Type B pancreatic cell (in vitro differentiated cells): ENCODE measurements around the gene MRPS7. TPM values are rescaled to one million over a fixed set of nuclear protein-coding genes. Genes with fewer than 3 reads are reported as not detected.

ENCODE experiments used
- DNase-seq: peaks from one replicate; pipeline ENCODE4 v3.0.0; 2021; ENCODE audit warnings: mixed read lengths; ENCODE audit not compliant: unreplicated experiment; ENCODE audit errors: extremely low spot score
- H3K27ac Mint-ChIP-seq: 2 replicates; pipeline ENCODE4 v1.8.0; 2021; ENCODE audit warnings: mild to moderate bottlenecking, mixed read lengths
- H3K27me3 Mint-ChIP-seq: 2 replicates; pipeline ENCODE4 v1.8.0; 2021; ENCODE audit warnings: mixed read lengths
- H3K36me3 Mint-ChIP-seq: 2 replicates; pipeline ENCODE4 v1.8.0; 2021; ENCODE audit warnings: mixed read lengths
- H3K4me1 Mint-ChIP-seq: one replicate; pipeline ENCODE4 v1.8.0; 2021; ENCODE audit warnings: mixed read lengths; ENCODE audit not compliant: unreplicated experiment
- H3K4me3 Mint-ChIP-seq: 2 replicates; pipeline ENCODE4 v1.8.0; 2021; ENCODE audit warnings: mild to moderate bottlenecking, mixed read lengths
- H3K9me3 Mint-ChIP-seq: 2 replicates; pipeline ENCODE4 v1.8.0; 2021; ENCODE audit warnings: mixed read lengths
- total RNA-seq: library from RNA; stranded (reverse); gene quantifications from 2 replicates; pipeline ENCODE4 v1.2.1, GENCODE V29; 2021; ENCODE audit warnings: low replicate concordance
- TF ChIP-seq, protein P1 (sequence below): fragments of 200-600 bp; sonication (generic); conservative IDR thresholded peaks from 2 replicates; pipeline ENCODE4 v1.5.0; 2021; ENCODE audit warnings: antibody characterized with exemption, mild to moderate bottlenecking

The MRPS7 gene
- total RNA-seq, 1 donor from 2014 or later = 70.9 TPM

DNA sequence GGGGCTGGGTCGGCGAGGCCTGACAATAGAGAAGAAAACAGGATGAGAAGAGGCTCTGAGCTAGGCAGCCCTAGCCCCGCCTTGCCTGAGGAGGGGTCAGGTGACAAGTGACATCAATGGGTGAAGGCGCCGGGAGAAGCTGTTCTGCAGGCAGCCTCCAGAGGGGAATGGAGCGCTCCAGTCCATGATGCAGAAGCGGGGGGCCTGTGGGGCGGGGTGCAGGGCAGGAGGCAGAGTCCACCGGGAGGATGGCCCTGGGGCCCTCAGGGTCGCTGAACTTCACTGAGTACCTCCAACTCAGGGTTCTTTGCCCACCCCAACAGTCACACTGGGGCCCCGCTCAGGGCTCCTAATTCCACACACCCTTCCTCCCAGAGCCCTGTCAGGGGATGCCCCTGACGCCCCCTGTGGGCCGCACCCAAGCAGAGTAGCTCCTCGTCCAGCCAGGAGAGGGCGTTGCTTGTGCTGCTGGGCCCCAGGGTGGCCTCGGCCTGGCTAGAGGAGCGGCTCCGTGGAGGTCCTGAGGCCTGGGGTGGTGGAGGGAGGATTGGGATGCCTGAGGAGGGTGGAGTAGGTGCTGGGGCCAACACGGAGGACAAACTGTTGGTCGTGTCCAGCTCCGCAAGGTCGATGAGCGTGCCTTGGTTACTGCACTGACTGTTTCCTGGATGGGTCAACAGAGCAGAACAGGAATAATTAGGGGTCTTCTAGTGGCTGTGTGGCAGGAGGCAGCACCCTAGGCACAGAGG is 21.1 kb upstream of the MRPS7 start:
- Mint-ChIP-seq H3K36me3 (peaks cover 9% of the 10 kb centered on the region), H3K4me1 (peaks cover 5% of the 10 kb centered on the region), H3K4me3 (no peak overlapping the region), H3K27me3 (no peaks in the 10 kb centered on the region), H3K9me3 (no peaks in the 10 kb centered on the region), H3K27ac (peak overlapping the region; percentile 70)
- no peak for DNase-seq
- TF ChIP-seq, protein P1, sequence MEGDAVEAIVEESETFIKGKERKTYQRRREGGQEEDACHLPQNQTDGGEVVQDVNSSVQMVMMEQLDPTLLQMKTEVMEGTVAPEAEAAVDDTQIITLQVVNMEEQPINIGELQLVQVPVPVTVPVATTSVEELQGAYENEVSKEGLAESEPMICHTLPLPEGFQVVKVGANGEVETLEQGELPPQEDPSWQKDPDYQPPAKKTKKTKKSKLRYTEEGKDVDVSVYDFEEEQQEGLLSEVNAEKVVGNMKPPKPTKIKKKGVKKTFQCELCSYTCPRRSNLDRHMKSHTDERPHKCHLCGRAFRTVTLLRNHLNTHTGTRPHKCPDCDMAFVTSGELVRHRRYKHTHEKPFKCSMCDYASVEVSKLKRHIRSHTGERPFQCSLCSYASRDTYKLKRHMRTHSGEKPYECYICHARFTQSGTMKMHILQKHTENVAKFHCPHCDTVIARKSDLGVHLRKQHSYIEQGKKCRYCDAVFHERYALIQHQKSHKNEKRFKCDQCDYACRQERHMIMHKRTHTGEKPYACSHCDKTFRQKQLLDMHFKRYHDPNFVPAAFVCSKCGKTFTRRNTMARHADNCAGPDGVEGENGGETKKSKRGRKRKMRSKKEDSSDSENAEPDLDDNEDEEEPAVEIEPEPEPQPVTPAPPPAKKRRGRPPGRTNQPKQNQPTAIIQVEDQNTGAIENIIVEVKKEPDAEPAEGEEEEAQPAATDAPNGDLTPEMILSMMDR = peak; percentile 72

DNA sequence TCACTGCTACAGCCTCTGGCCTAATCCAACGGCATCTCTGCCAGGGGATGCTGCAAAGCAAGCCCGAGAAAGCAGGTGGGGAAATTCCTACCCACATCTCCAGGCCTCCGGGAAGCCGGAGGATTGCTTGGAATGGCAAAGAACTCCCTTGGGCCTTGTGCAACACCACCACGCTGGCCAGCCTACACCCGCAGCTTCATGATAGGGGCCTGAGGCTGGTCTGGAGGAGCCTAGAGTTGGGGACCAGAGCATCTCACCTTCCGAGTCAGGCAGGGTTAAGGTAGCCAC is 20.6 kb upstream of the MRPS7 start:
- H3K27ac Mint-ChIP-seq = no peak overlapping the region
- H3K36me3 Mint-ChIP-seq = peaks cover 9% of the 10 kb centered on the region

DNA sequence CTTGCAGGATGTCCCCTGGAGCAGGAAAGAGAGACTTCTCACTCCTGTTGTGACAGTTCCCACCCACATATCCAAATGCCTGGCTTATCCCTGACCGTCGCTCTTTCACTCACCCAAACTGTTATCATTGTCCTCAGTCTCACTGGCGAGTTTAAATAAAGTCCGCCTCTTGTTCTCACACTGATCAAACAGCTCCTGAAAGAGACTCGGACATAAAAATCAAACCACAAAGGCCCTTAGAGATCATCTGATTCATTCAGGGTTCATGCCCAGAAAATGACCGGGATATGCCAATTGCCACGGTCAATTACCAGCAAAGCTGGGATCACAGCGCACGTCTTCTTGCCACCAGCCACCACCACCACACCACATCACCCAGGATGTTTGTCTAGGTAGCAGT is 20.2 kb upstream of the MRPS7 start:
- no peaks in the 10 kb centered on the region for H3K9me3 Mint-ChIP-seq
- TF ChIP-seq, protein P1 = no peak
- DNase-seq = no peak
- H3K4me1 Mint-ChIP-seq = peaks cover 5% of the 10 kb centered on the region
- peaks cover 9% of the 10 kb centered on the region for H3K36me3 Mint-ChIP-seq
- no peaks in the 10 kb centered on the region for H3K27me3 Mint-ChIP-seq
- H3K27ac Mint-ChIP-seq = peak overlapping the region; percentile 47
- no peak overlapping the region for H3K4me3 Mint-ChIP-seq

More for the DNA sequence above, 20.6 kb upstream of the MRPS7 start:
- H3K9me3 Mint-ChIP-seq = no peaks in the 10 kb centered on the region
- H3K27me3 Mint-ChIP-seq = no peaks in the 10 kb centered on the region
- peaks cover 5% of the 10 kb centered on the region for H3K4me1 Mint-ChIP-seq
- TF ChIP-seq, protein P1 = no peak
- DNase-seq = no peak
- H3K4me3 Mint-ChIP-seq = no peak overlapping the region

DNA sequence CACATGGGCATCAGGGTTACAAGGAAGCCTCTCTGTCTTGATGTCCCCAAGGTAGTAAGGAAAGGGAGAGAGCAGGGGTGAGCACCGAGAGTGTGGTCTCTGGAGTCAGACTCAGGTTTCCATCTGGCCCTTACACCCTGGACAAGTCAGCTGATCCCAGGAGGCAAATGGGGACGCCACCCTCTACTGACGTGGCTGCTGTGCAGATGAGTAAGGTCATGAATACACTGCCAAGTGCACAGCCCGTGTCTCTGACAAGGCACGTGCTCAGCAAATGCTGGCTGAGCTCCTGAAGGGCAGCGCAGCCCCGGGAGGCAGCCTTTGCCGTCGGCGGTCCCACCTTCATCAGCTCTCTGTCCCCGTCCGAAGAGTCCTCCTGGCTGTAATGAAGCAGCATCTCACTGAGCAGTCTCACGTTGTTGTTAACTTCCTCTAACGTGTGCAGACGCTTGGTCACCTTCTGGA is 19.7 kb upstream of the MRPS7 start:
- Mint-ChIP-seq H3K27me3 (no peaks in the 10 kb centered on the region), H3K9me3 (no peaks in the 10 kb centered on the region), H3K4me1 (peaks cover 5% of the 10 kb centered on the region), H3K4me3 (no peak overlapping the region), H3K36me3 (peaks cover 9% of the 10 kb centered on the region), H3K27ac (peak overlapping the region; percentile 47)
- TF ChIP-seq, protein P1 = no peak
- no peak for DNase-seq

DNA sequence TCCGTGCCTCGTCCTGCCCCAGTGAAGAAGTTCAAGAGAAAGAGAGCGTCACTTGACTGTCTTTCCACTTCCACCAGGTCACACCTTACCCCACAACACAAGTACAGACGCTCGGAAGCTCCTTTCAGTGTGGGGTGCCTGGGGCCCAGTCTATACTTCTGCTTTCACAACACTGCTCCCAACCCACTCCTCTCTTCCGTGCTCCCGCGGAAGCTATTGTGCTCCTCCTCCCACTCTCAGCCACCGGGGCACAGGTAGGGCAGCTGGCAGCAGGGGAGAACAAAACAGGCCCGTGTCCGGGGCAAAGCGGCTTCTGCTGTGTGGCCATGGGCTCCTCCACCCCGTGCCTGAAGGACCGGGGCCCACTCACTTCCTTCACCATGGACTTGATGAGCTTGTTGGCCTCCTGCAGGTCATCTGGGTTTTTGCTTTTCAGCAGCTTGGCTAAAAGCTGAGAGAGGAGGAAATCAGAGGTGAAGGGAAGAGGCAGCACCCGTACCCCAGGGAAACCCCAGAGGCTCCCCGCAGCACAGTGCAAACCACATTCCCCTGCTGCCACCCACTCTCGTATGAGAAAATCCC is 19.1 kb upstream of the MRPS7 start:
- DNase-seq = no peak
- TF ChIP-seq, protein P1 = no peak
- peaks cover 9% of the 10 kb centered on the region for H3K36me3 Mint-ChIP-seq
- peaks cover 5% of the 10 kb centered on the region for H3K4me1 Mint-ChIP-seq
- no peak overlapping the region for H3K4me3 Mint-ChIP-seq
- no peaks in the 10 kb centered on the region for H3K27me3 Mint-ChIP-seq
- H3K9me3 Mint-ChIP-seq = no peaks in the 10 kb centered on the region
- no peak overlapping the region for H3K27ac Mint-ChIP-seq
